HG02571 (cell line): ENCODE measurements around the gene IL23A.
"Not testable (repeated sequence)": the region's sequence is repeated elsewhere in the genome, so short reads cannot be mapped to it uniquely, and the experiment has no call there.

ENCODE experiments used
- ATAC-seq: cut with Tn5 transposase; IDR thresholded peaks from one replicate; pipeline ENCODE4 v1.9.1; 2021; ENCODE audit warnings: mild to moderate bottlenecking, moderate library complexity; ENCODE audit not compliant: unreplicated experiment

IL23A gene, protein sequence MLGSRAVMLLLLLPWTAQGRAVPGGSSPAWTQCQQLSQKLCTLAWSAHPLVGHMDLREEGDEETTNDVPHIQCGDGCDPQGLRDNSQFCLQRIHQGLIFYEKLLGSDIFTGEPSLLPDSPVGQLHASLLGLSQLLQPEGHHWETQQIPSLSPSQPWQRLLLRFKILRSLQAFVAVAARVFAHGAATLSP

DNA sequence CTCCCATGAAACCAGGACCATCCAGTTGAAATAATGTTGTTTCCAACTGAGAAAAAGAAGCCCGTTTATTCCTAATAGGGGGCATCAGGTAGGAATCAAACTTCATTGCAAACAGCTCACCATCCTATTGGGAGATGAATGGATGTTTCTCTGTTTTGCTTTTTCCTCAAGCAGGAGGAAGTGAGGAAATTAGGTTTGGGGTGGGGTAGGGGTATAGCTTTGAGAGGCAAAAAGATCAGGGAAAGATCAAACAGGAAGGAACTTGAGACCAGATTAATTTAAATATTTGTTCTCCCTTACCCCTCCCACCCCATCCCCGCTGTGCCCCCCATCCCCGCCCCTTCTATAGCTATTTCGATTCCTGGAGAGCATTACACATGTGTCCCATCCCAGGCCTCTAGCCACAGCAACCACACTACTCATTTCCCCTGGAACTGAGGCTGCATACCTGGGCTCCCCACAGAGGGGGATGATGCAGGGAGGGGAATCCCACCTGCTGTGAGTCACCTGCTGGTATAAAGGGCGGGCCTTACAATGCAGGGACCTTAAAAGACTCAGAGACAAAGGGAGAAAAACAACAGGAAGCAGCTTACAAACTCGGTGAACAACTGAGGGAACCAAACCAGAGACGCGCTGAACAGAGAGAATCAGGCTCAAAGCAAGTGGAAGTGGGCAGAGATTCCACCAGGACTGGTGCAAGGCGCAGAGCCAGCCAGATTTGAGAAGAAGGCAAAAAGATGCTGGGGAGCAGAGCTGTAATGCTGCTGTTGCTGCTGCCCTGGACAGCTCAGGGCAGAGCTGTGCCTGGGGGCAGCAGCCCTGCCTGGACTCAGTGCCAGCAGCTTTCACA lies at the start of gene IL23A:
Gene IL23A, plus strand, starts transcription at position 577 of the 850 bp plus-strand sequence. Its CDS starts 161 bp downstream, at position 738.
- no peak for ATAC-seq

DNA sequence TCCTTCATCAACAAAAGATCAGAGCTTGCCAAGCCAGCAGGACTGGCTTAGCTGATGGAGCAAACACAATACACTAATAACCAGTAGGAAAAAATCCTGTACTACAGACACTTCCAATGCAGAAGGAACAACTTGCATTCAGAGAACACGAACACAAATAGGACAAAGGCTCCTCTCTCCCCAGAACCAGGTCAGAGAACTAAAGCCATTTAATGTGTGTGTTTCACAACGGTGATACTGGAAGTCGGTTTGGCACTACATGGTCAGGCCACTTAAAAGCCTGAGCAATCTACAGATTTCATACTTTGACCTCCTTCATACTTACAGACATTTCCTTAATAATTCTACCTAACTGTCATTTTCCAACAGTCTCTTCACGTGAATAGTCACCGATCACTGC lies 44.9 kb upstream of the IL23A start:
- no peak for ATAC-seq

DNA sequence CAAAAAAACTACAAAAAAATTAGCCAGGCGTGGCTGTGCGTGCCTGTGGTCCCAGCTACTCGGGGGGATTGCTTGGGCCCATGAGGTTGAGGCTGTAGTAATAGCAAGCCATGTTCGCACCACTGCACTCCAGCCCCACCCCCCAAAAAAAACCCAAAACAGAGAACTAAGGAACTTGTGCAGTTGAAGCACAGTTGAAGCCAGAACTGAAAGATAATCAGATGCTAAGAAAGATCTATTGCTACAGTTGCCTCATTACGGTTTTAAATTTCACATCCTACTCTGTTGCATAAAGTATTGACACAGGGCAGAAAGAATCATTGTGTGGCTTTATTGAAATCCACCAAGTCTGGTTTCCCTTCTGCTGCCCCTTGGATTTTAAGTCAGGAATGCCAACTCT lies 42.4 kb upstream of the IL23A start:
- ATAC-seq, result no peak

DNA sequence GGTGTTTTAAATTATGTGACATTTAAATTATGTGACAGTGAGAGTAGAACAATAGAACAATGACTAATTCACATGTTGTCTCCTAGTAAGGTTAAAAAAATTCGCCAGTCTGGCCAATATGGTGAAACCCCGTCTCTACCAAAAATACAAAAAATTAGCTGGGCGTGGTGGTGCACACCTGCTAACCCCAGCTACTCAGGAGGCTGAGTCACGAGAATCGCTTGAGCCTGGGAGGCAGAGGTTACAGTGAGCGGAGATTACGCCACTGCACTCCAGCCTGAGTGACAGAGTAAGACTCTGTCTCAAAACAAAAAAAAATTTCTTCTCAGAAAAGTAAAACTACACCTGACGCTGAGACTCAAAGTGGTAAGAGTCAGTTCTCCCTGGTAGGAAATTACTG lies 41.3 kb upstream of the IL23A start:
- no peak for ATAC-seq

DNA sequence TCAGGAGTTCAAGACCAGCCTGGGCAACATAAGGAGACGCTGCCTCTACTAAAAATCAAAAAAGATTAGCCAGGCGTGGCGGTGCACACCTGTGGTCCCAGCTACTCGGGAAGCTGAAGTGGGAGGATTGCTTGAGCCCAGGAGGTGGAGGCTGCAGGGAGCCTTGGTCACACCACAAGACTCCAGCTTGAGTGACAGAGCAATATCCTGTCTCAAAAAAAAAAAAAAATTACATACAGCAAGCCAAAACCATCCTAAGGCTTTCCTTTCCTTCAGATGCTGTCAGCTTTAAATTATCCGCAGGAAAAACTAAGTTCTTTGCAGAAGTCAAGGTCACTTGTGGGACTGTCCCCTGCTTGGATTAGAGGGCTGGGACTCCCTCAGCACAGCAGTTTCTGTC lies 39.9 kb upstream of the IL23A start:
- ATAC-seq, result no peak

DNA sequence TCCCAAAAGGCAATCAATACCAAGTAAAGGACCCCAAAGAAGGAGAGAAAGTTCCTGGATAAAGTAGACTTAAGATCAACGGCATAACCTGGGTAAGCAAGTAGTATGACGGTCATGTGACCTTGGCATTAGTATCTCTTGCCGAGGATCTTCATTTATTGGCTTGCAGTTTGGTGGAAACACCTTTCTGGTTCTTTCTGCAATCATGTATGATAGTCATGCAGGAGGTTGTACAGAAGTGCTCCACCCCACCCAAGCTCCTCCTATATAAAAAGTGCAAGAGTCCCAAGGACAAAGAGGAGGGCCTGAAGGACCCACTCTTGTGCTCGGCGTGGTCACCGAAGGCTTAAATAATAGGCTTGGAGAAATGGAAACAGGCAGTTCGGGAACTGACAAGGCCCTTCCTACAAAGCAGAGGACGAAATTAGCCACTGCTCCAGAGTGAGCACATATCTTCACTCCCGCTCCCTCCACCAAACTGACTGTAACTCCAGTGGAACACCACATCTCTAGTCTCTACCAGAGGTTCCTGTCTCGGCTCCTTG lies 39.3 kb upstream of the IL23A start:
- no peak for ATAC-seq

DNA sequence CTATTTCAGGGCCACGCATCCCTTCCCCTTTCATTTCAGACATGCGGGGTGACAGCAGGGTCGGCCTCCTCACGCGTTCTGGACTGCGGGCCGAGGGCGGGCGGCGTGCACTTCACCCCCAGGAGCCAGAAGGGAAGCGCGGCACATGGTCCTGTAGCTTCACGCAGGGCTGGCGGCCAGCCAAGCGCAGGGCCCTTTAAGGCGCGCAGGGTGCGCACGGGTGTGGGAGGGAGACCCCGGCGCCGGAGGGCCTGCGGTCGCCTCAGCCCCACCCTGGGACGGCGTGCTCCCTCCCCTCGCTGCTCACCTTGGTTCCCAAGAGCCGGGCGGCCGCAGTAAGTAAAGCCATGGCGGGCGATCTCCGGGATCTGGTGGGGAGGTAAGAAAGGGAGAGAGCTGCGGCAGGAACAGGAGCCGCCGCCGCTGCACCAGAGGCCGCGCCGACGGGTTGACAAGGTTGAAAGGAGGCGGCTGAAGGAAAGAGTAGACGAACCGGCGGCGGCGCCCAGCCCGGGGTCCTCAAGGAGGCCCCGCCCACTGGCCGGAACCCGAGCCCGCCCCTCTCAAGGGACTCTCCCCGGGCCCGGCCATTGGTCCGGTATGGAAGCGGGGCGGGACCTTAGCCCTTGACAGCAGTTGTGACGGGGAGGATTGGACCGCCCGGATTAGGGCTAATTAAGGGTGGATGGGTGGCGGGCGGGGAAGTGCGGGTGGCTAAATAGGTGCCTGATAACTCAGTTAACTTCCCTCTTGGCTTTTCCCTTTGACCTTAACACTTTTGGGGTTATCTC lies 38.6 kb upstream of the IL23A start, which contains the start of gene CS:
Gene CS, minus strand, starts transcription at position 478 of the 791 bp plus-strand sequence. Its CDS starts 129 bp downstream, at position 349.
- peak; percentile 95 for ATAC-seq

DNA sequence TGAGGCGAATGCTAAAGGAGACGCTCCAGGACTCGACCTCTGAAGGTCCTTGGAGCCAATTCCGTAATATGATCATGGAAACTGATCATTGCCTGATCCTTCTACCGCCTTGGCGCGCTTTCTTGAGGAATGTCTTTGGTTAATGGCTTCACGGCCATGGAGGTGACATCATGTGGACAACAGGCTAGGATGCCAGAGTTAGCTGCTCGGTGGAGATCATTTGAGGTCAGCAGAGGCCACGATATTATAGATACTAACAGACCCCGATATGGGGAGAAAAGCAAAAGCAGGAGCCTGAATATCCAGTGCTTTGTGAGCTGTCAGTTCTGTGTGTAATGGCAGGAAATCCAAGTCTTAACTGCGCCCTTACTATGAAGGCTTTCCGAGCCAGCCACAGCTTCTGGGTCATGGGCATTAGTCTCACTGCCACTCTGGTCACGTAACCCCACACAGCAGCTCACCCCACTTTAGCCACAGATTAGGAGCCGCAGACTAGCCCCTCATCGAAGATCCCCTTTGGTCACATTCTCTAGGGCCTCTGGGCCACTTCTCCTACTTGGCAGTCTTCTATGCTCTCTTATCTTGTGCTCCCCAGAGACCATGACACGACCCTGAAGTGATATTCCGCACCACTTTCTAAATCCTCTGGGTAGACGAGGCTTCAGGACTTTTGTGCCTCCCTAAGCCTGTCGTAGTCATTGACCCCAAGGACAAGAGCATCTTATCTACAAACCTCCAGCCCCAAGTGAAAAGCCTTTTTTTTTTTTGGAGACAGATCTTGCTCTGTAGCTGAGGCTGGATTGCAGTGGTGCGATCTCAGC lies 37.8 kb upstream of the IL23A start:
- ATAC-seq, result no peak

DNA sequence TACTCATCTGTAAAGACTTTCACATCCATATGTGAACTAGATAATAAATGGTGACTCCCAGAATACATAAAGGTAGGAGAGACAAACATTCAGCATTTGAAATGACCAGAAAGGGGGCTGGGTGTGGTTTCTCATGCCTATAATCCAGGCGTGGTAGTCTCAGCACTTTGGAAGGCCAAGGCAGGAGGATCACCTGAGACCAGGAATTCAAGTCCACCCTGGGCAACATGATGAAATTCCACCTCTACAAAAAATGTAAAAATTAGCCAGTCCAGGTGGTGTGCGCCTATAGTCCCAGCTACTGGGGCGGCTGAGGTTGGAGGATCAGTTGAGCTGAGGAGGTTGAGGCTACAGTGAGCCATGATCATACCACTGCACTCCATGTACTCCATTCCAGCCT lies 34.4 kb upstream of the IL23A start:
- ATAC-seq, result no peak

DNA sequence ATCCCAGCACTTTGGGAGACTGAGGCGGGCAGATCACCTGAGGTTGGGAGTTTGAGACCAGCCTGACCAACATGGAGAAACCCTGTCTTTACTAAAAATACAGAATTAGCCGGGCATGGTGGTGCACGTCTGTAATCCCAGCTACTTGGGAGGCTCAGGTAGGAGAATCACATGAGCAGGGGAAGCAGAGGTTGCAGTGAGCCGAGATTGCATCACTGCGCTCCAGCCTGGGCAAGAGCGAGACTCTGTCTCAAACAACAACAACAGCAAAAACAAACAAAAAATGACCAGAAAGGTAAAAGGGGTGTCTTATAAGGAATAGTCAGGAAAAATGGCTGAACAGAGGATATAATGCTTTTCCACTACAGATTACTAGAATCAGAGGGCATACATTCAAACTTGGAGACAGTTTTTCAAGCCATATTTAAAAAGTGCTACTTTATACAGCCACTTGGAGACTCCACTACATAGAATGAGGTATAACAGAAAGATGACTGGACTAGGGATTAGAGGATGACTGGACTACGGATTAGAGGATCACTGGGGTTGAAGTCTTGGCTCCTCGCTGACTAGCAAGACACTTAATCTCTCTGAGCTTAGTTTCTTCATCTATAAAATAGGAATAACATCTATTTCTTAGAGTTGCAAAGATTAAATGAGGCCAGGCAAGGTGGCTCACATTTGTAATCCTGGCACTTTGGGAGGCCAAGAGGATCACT lies 33.7 kb upstream of the IL23A start:
- no peak for ATAC-seq

DNA sequence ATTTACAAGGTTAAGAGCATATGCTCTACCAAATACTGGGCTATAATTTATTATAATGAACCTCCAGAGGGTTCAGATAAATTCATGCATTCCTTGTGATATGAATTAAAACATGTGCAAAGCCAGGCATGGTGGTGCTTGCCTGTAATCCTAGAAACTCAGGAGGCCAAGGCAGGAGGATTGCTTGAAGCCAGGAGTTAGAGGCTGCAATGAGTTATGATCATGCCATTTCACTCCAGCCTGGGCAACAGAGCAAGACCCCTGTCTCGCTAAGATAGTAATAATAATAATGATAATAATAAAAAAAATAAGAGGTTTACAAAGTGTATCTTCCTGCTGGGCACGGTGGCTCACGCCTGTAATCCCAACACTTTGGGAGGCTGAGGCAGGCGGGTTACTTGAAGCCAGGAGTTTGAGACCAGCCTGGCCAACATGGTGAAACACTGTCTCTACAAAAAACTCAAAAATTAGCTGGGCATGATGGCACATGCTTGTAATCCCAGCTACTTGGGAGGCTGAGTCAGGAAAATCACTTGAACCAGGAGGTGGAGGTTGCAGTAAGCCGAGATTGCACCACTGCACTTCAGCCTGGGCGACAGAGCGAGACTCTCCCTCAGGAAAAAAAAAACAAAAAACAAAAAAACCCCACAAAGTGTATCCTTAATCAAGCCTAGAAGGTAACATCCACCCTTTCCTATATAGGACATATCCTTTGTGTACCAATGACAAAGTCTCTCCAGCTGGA lies 31.3 kb upstream of the IL23A start:
- no peak for ATAC-seq

DNA sequence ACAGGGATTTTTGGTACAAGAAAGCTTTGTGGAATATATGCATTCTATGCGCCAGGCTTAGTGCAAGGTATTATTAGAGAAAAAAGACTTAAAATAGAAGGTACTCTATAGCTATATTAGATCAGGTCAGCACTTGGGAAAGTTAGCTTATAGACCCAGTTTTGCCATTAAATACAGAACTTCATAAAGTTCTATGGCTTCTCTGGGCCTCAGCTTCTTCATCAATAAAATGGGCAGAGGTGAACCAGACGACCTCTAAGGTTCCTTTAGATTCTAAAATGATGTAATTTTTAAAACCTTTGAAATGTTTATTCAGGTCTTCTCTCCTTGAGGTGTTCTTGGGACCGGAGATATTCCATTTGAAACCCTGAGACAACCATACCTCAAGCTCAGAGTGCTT lies 30.0 kb upstream of the IL23A start:
- ATAC-seq, result no peak

DNA sequence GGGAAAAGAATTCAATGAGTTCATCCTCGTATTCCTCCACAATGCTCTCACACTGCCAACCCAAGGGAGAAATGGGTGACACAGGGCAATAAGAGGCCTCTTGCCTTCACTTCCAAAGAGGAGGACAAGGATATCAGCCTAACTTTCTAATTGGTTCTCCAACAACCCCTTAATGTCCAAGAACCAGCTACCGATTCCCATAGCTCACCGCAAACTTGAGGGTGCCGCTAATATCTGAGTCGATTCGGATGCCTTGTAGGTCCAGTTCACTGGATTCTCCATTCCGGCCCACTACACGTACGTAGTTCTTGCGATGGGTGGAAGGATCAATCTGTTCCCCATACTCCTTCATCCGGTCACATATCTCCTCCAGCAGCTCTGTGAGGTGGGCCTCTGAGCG lies 27.7 kb upstream of the IL23A start:
- ATAC-seq, result no peak

DNA sequence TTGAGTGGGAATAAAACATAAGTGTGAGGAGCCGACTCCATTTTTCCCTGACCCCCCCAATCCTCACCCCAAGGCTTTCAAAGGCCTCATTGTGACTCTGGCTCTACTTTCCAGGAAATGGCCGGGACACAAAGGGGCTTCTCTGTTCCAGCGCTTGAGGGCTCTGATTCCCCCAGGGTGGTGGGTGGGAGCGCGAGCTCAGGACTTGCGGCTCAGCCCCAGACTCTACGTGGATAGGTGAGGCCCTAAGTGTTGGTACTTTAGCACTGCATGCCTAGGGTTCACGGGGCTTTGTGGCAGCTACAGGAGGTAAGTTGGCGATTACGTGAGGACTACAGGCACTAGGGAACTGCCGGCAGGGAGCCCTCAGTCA lies 23.4 kb upstream of the IL23A start:
- ATAC-seq, result no peak

DNA sequence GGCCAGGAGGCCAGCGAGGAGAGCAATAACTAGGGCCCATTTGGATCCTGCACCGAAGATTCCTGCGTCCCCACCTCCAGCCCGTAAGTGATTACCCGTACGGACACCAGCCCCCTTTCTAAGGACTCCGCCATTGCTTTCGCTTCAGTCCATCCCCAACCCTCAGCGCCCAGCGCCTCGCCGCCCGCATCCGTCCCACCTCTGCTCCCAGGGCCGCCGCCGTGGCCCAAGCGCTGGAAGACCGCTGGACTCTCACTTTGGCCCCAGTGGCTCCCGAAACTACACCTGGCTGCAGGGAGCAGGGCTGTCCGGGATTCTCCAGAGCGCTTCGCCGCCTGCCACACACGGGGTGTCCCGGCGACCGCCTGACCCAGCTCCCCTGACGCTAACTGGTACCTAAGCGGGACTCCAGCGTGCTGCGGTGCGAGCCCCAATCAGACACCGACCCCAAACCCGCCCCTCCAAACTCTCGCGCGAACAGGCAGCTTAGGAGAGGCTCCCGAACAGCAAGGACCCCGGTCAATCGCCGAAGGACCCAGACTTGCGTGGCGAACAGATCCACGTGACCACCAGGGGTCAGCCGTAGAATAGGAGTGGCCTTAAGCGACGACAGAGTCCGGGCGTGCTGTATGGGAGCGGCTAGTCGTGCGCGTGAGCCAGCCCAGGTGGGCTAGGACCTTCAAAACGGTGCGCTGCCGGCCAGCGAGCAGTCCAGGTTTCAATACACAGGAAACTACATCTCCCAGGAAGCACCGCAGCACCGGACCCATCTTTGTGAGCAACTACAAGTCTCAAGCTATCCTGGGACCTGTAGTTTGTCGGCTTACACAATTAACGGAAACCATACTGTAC lies 22.8 kb upstream of the IL23A start, which contains the start of gene CNPY2:
Gene CNPY2, minus strand, starts transcription at position 367 of the 852 bp plus-strand sequence. CDS start 771 bp downstream, outside the sequence.
- ATAC-seq, result peak; percentile 91

DNA sequence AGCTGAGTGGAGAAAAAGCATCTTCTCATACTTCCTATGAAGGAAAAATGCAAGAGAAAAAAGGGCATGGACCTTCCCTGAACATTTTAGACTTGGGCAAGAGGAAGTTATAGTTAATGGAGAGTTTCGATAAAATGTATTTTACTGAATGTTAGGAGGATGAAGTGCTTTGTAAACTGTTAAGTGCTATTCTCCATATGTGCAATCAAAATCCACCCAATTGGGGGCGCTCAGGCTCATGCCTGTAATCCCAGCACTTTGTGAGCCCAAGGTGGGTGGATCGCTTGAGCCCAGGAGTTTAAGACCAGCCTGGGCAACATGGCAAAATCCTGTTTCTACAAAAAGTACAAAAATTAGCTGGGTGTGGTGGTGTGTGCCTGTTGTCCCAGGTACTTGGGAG lies 21.0 kb upstream of the IL23A start:
- no peak for ATAC-seq

DNA sequence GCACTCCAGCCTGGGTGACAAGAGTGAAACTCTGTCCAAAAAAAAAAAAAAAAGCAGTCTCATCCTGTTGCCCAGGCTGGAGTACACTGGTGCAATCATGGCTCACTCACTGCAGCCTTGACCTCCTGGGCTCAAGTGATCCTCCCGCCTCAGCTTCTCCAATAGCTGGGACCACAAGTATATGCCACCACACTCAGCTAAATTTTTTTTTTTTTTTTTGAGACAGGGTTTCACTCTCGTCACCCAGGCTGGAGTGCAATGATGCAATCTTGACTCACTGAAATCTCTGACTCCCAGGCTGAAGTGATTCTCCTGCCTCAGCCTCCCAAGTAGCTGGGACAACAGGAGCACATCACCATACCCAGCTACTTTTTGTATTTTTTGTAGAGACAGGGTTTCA lies 17.7 kb upstream of the IL23A start:
- no peak for ATAC-seq

DNA sequence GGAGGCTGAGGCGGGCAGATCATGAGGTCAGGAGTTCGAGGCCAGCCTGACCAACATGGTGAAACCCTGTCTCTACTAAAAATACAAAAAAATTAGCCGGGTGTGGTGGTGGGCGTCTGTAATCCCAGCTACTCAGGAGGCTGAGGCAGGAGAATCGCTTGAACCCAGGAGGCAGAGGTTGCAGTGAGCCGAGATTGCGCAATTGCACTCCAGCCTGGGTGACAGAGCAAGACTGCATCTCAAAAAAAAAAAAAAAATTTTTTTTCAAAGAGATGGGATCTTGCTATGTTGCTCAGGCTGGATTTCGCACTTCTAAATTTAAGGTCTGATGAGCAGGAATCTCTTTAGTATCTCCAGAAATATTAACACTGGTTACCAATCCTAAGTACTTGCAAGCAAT lies 17.1 kb upstream of the IL23A start:
- ATAC-seq, result not testable (repeated sequence)
